ENCODE results near the gene DNASE1L3. TPM values are rescaled to one million over a fixed set of nuclear protein-coding genes. Genes with fewer than 3 reads are reported as not detected.

The DNASE1L3 gene
- total RNA-seq, 1 experiment from 2014 or later = not detected

DNA sequence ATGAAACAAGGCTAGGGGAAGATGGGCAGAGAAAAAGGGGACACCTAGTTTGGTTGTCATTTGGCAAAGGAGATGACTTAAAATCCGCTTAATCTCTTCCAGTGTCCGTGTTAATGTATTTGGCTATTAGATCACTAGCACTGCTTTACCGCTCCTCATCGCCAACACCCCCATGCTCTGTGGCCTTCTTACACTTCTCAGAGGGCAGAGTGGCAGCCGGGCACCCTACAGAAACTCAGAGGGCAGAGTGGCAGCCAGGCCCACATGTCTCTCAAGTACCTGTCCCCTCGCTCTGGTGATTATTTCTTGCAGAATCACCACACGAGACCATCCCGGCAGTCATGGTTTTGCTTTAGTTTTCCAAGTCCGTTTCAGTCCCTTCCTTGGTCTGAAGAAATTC, 39.6 kb downstream of the DNASE1L3 start:
- DNase-seq (ENCODE audit: low read depth) = no peak
- in situ Hi-C loops (cut with HindIII; ENCODE audit: low pct_unique_long_range_greater_than_20kb, low sequenced_read_pairs) = loop anchor here (25.0 kb wide), 1 partner anchor 159 kb away; the partner anchor contains the start of gene FLNB

DNA sequence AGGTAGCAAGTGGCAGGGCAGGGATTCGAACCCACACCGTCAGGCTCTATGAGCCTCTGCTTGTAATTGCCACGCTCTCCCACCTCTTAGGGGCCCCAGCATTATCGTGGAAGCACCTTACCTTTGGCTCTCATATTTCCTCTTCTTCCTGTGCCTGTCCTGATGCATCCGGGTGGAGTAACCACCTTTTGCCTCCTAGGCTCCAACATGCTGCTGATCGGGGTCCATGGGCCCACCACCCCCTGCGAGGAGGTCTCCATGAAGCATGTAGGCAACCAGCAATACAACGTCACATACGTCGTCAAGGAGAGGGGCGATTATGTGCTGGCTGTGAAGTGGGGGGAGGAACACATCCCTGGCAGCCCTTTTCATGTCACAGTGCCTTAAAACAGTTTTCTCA, 40.4 kb downstream of the DNASE1L3 start:
- no peak for DNase-seq (ENCODE audit: low read depth)
- in situ Hi-C loops (cut with HindIII; ENCODE audit: low pct_unique_long_range_greater_than_20kb, low sequenced_read_pairs) = loop anchor here (25.0 kb wide), 1 partner anchor 158 kb away; the partner anchor contains the start of gene FLNB

GRCh38 chr3:58169371-58169770, 41.4 kb downstream of the DNASE1L3 start:
- in situ Hi-C loops (cut with HindIII; ENCODE audit: low pct_unique_long_range_greater_than_20kb, low sequenced_read_pairs) = loop anchor here (25.0 kb wide), 1 partner anchor 157 kb away; the partner anchor contains the start of gene FLNB

DNA sequence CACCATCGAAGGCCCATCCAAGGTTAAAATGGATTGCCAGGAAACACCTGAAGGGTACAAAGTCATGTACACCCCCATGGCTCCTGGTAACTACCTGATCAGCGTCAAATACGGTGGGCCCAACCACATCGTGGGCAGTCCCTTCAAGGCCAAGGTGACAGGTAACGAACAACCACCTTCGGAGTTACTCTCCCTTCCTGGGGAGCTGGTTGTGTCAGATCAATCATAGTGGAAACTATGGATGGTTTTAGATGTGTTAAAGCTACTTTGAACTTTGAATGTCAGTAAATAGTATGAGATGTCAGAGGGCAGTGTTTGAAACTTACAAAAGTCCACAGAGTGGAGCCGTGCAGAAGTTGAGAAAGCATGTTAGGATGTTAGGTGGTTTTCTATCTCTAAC, 42.3 kb downstream of the DNASE1L3 start:
- in situ Hi-C loops (cut with HindIII; ENCODE audit: low pct_unique_long_range_greater_than_20kb, low sequenced_read_pairs) = loop anchor here (25.0 kb wide), 1 partner anchor 156 kb away; the partner anchor contains the start of gene FLNB
- DNase-seq (ENCODE audit: low read depth) = no peak

More at GRCh38 chr3:58169371-58169770, 41.4 kb downstream of the DNASE1L3 start:
- DNase-seq (ENCODE audit: low read depth) = no peak

DNA sequence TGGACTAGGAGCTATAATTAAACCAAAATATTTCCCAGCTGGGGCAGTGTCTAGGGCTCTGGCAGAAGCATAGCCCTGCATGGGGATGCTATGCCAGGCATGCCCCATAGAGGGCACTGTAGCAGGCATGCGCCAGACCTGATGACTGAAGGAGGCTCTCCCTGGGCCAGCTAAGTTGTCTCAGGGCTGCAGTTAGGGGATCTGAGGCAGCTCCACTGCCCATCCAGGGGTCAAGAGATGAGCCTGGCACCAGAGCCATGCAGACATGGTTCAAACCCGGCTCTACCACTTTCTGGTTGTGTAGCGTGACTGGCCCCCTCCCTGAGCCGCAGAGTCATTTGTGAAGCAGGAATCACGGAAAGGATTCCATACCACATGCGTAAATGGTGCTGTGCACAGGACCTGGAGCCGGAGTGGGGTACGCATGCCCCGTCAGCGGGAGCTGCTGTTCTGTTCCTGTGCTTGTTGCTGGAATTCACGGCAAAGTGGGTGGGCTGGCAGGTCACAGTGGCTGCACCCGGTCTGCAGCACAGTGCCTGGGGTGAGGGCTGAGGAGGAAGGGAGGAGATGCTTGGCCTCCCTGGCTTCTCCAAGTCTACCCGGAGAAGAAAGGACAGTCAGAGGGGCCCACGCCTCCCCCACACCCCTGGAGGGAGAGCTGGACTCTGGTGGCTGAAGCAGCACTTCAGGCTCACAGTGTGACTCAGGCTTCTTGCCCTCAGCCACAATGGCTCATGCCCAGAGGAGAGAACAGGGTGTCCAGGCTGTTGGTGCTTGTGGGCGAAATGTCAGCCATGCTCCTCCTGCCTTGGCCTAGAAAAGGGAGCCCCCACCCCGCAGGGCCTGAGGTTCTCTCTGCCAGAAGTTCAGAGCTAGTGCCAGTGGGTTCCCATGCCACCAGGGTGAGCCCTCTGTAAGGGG, 43.1 kb downstream of the DNASE1L3 start:
- no peak for DNase-seq (ENCODE audit: low read depth)
- in situ Hi-C loops (cut with HindIII; ENCODE audit: low pct_unique_long_range_greater_than_20kb, low sequenced_read_pairs) = loop anchor here (25.0 kb wide), 1 partner anchor 155 kb away; the partner anchor contains the start of gene FLNB

DNA sequence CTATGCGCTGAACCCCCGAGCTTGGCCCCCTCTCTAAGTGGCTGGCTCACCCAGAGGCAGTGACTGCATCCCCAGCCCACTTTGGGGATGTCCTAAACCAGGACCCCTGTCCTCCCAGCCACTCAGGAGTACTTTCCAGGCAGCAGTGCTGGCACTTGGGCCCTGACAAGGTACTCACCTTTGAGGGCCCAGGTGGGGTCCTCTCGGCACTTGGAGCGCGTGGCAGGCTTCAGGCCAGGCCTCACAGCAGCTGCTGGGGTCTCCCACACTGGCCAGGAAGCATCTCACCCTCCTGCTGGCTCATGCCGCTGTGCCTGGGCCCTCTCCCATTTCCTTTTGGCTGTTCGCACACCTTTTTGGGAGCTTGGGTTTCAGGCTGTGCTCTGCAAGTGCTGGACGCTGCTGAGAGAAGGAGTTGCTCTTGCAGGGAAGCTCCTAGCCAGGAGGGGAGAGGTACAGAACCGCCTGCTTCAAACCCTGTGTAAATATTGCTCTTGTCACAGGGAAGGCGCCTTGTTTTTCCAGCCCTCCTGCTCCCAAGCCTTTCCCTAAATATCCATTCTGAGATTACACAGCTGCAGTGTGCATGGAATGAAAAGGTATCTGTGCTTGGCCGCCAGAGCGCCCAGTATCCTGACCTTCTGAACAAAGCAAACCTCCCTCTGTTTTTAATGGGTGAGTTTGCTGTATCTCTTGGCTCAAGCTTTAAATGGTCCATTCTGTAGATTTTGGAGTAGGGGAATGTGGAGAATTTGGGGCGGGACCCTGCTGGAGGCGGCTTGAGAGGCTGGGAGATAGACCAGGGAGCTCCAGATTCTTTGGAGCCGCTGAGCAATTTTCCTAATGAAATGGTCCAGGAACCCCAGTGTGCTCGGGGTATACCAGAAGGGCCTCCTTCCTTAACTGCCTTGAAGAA, 45.6 kb downstream of the DNASE1L3 start:
- in situ Hi-C loops (cut with HindIII; ENCODE audit: low pct_unique_long_range_greater_than_20kb, low sequenced_read_pairs) = loop anchor here (25.0 kb wide), 1 partner anchor 153 kb away; the partner anchor contains the start of gene FLNB

DNA sequence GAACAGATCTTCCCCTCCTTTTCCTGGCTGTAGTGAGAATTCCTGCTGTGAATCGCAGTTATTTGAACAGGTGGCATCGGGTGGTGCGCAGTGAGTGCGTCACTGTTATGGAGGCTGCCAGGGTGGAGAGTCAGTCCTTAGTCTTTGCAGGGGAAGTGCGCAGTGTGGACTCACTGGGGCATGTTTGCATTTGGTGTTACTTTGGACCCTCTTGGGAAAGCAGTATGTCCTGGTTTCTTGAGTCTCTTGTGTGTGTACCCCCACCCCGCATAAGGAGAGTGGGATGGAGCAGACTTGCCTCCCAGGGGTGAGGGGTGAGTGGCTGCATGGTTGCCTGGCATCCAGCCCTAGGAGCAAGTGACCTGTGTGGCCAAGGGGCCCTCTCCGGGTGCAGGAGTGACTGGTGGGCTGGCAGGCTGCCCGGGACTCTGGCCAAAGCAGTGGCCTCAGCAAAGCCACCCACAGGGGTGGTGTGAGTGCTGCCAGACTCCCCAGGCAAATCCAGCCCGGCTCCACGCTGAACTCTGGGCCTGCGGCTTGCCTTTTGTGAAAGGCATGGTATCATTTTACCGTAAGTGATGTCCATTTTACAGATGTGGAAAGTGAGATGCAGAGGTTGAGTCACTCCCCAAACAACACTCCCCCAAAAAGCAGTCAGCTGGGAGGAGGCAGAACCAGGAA, 46.4 kb downstream of the DNASE1L3 start:
- in situ Hi-C loops (cut with HindIII; ENCODE audit: low pct_unique_long_range_greater_than_20kb, low sequenced_read_pairs) = loop anchor here (25.0 kb wide), 1 partner anchor 152 kb away; the partner anchor contains the start of gene FLNB
- no peak for DNase-seq (ENCODE audit: low read depth)

More for the DNA sequence above, 45.6 kb downstream of the DNASE1L3 start:
- peak; percentile 57 for DNase-seq (ENCODE audit: low read depth)

DNA sequence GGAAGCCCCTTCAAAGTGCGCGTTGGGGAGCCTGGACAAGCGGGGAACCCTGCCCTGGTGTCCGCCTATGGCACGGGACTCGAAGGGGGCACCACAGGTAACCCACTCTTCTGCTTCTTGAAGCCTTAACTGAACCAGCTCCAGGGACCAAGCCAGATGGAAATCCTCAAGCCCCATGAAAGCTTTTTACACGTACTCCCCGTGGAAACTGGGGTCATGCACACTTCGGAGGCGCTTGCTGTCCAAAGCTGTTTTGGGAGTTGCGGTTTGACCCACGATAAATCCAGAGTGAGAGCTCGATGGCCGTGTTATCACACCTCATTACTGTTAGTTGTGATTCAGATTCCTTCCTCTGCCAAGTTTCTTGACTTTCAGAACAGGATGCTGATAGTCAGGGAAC, 47.5 kb downstream of the DNASE1L3 start:
- in situ Hi-C loops (cut with HindIII; ENCODE audit: low pct_unique_long_range_greater_than_20kb, low sequenced_read_pairs) = loop anchor here (25.0 kb wide), 1 partner anchor 151 kb away; the partner anchor contains the start of gene FLNB

GRCh38 chr3:58161435-58162398, 49.1 kb downstream of the DNASE1L3 start:
- DNase-seq (ENCODE audit: low read depth) = peak; percentile 87
- in situ Hi-C loops (cut with HindIII; ENCODE audit: low pct_unique_long_range_greater_than_20kb, low sequenced_read_pairs) = loop anchor here (25.0 kb wide), 1 partner anchor 149 kb away; the partner anchor contains the start of gene FLNB

More for the DNA sequence above, 47.5 kb downstream of the DNASE1L3 start:
- DNase-seq (ENCODE audit: low read depth) = no peak

DNA sequence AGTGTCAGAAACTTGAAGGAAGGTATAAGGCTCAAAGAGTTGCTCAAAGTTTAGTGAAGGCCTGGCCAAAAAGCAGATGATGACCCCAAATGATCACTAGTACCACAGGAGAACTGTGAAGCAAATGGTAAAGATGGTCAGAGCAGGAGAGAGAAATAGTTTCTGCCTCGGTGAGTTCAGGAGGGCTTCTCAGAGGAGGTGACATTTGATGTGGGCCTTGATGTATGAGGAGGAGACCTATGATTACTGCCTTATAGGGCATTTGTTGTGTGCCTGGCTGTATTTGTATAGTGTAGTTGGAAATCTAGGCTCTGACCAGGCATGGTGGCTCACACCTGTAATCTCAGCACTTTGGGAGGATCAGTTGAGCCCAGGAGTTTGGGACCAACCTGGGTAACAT, 50.4 kb downstream of the DNASE1L3 start:
- in situ Hi-C loops (cut with HindIII; ENCODE audit: low pct_unique_long_range_greater_than_20kb, low sequenced_read_pairs) = loop anchor here (25.0 kb wide), 1 partner anchor 148 kb away; the partner anchor contains the start of gene FLNB

DNA sequence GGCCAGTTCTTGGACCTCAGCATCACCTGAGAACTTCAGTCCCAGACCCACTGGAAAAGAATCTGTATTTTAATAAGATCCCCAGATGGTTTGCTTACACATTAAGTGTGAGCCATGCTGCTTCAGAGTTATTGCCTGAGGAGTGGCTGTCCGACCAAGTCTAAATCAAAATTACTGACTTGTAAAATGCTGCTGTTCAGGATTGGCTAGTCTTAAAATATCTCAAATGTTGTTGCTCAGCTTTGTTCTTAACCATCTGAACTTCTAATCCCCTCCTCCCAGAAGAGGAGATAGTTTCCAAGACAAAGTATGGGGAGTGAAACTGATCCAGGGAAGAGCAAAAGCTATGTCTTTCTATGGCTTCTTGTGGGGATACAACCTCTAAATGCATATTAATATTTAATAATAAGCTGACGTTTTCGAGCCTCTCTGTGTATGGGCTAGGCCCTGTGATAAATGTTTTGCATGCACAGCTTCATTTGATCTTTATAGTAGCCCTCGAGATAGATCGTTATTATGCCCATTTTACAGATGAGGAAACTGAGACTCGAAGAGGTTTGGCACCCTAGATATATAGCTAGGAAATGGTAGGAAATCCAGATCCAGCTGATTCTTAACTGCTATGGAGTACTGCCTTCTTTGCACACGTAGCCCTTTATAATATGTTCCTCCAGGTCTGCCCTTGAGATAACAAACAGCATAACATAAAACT, 52.2 kb downstream of the DNASE1L3 start:
- in situ Hi-C loops (cut with HindIII; ENCODE audit: low pct_unique_long_range_greater_than_20kb, low sequenced_read_pairs) = loop anchor here (25.0 kb wide), 1 partner anchor 146 kb away; the partner anchor contains the start of gene FLNB
- no peak for DNase-seq (ENCODE audit: low read depth)

More for the DNA sequence above, 50.4 kb downstream of the DNASE1L3 start:
- no peak for DNase-seq (ENCODE audit: low read depth)

GRCh38 chr3:58157700-58158099, 53.1 kb downstream of the DNASE1L3 start:
- no peak for DNase-seq (ENCODE audit: low read depth)
- in situ Hi-C loops (cut with HindIII; ENCODE audit: low pct_unique_long_range_greater_than_20kb, low sequenced_read_pairs) = loop anchor here (25.0 kb wide), 1 partner anchor 145 kb away; the partner anchor contains the start of gene FLNB

DNA sequence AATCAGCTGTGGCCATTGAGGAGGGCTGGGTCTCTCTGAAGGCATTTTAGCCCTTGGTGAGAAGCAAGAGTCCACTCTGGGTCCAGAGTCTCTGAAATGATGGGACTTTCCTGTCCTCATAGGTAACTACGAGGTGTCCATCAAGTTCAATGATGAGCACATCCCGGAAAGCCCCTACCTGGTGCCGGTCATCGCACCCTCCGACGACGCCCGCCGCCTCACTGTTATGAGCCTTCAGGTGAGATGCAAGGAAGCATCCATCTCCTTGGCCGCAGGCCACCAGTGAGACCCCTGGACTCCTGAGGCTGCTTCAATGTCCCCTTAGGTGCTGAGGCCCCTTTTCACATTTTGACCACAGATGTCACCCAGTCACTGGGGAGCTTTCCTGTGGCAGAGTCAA, 54.9 kb downstream of the DNASE1L3 start:
- no peak for DNase-seq (ENCODE audit: low read depth)
- in situ Hi-C loops (cut with HindIII; ENCODE audit: low pct_unique_long_range_greater_than_20kb, low sequenced_read_pairs) = loop anchor here (25.0 kb wide), 1 partner anchor 144 kb away; the partner anchor contains the start of gene FLNB

DNA sequence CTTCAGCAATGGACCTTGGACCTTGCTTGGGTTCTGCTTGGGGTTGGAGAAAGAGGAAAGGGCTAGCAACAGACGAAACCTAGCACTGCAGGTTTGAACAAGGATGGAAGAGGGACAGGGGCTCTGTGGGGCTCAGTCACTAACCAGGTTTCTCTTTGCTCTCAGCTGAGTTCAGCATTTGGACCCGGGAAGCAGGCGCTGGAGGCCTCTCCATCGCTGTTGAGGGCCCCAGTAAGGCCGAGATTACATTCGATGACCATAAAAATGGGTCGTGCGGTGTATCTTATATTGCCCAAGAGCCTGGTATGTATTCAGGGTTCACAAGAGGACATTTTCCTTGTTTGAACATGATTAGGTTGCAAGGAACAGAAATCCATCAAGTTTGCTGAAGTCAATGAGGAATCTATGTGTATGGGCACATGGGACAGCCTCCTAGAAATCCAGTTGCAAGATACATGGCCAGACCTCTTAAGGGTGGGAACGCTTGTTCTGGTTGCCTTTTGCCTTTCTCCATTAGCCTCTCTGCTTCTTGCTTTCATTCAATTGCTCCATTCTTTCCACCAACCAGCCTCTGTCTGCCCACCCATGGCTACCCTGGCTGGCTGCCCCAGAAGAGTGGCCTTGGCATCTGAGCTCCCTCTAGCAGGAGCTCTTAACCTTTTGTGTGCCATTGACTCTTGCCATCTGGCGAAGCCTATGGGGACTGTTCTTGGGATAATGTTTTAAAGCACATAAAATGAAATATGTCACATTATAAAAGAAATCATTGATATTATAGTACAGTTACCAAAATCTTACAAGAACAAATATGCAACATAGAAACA, 55.9 kb downstream of the DNASE1L3 start:
- no peak for DNase-seq (ENCODE audit: low read depth)
- in situ Hi-C loops (cut with HindIII; ENCODE audit: low pct_unique_long_range_greater_than_20kb, low sequenced_read_pairs) = loop anchor here (25.0 kb wide), 1 partner anchor 143 kb away; the partner anchor contains the start of gene FLNB

DNA sequence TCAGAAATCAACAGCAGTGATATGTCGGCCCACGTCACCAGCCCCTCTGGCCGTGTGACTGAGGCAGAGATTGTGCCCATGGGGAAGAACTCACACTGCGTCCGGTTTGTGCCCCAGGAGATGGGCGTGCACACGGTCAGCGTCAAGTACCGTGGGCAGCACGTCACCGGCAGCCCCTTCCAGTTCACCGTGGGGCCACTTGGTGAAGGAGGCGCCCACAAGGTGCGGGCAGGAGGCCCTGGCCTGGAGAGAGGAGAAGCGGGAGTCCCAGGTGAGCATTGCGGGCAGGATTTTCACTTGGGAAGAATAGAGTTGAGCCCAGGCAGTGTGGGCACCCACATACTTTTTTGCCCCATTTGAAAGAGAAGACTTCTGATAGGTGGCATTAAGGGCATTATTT, 57.4 kb downstream of the DNASE1L3 start:
- in situ Hi-C loops (cut with HindIII; ENCODE audit: low pct_unique_long_range_greater_than_20kb, low sequenced_read_pairs) = loop anchor here (25.0 kb wide), 1 partner anchor 141 kb away; the partner anchor contains the start of gene FLNB
- no peak for DNase-seq (ENCODE audit: low read depth)
